Ishikawa (cell line): Measurements from ENCODE around the gene ANKRD52.
A peak's percentile ranks its signal among the peaks of the same experiment; 100 is the strongest.

ENCODE experiments used
- CEBPB ChIP-seq: IDR thresholded peaks from 2 replicates; pipeline ENCODE4 v1.6.1; 2012
- CREB1 ChIP-seq: IDR thresholded peaks from 2 replicates; pipeline ENCODE4 v1.6.1; 2012; ENCODE audit warnings: low read depth
- EGR1 ChIP-seq: IDR thresholded peaks from 2 replicates; pipeline ENCODE4 v1.6.1; 2012
- EP300 ChIP-seq: IDR thresholded peaks from 2 replicates; pipeline ENCODE4 v1.6.1; 2012; ENCODE audit warnings: borderline replicate concordance
- FOXM1 ChIP-seq: IDR thresholded peaks from 2 replicates; pipeline ENCODE4 v1.6.1; 2012; ENCODE audit warnings: low read depth, borderline replicate concordance
- MAX ChIP-seq: IDR thresholded peaks from 2 replicates; pipeline ENCODE4 v1.6.1; 2012
- NFIC ChIP-seq: IDR thresholded peaks from 2 replicates; pipeline ENCODE4 v1.6.1; 2012
- RAD21 ChIP-seq: IDR thresholded peaks from 2 replicates; pipeline ENCODE4 v1.6.1; 2012; ENCODE audit warnings: low read depth
- REST ChIP-seq: IDR thresholded peaks from 2 replicates; pipeline ENCODE4 v1.6.1; 2012; ENCODE audit warnings: low read depth, mild to moderate bottlenecking
- TAF1 ChIP-seq: IDR thresholded peaks from 2 replicates; pipeline ENCODE4 v1.6.1; 2012; ENCODE audit warnings: low read depth, mild to moderate bottlenecking
- TCF12 ChIP-seq: IDR thresholded peaks from 2 replicates; pipeline ENCODE4 v1.6.1; 2012; ENCODE audit warnings: low read depth
- TEAD4 ChIP-seq: IDR thresholded peaks from 2 replicates; pipeline ENCODE4 v1.6.1; 2012
- USF1 ChIP-seq: IDR thresholded peaks from 2 replicates; pipeline ENCODE4 v1.6.1; 2012
- YY1 ChIP-seq: IDR thresholded peaks from 2 replicates; pipeline ENCODE4 v1.6.1; 2012; ENCODE audit warnings: low read depth
- ZBTB7A ChIP-seq: IDR thresholded peaks from 2 replicates; pipeline ENCODE4 v1.6.1; 2012; ENCODE audit warnings: low read depth

Gene ANKRD52

GRCh38 chr12:56300644-56301464 lies 42.7 kb upstream of the ANKRD52 start:
- TF ChIP-seq TCF12: no peak
- peak; percentile 36; the same call in 1 of the 2 replicates for TF ChIP-seq TEAD4
- TF ChIP-seq YY1: peak; percentile 77

GRCh38 chr12:56299853-56300643 lies 41.9 kb upstream of the ANKRD52 start, which contains the start of gene CS:
CS (minus strand) TSS chr12:56300330; CDS start chr12:56300201, 129 bp downstream.
- TF ChIP-seq TCF12 (peak; percentile 46; the same call in 1 of the 2 replicates), USF1 (peak; percentile 66), CREB1 (peak; percentile 63; the same call in 1 of the 2 replicates), REST (peak; percentile 28; the same call in 1 of the 2 replicates), RAD21 (no peak), YY1 (no peak), EGR1 (peak; percentile 67), FOXM1 (no peak; the same call in 1 of the 2 replicates), TEAD4 (peak; percentile 53), MAX (peak; percentile 99), ZBTB7A (peak; percentile 89), EP300 (peak; percentile 64), NFIC (peak; percentile 100), CEBPB (no peak; the same call in 1 of the 2 replicates), TAF1 (peak; percentile 91)

GRCh38 chr12:56299308-56299852 lies 41.2 kb upstream of the ANKRD52 start:
- no peak for TF ChIP-seq NFIC
- TF ChIP-seq USF1: peak; percentile 83
- no peak for TF ChIP-seq YY1

- TF ChIP-seq TAF1 (no peak), ZBTB7A (no peak), MAX (no peak), EGR1 (no peak), REST (no peak)
Measured at GRCh38 chr12:56298828-56299227, 40.6 kb upstream of the ANKRD52 start.

- TF ChIP-seq ZBTB7A: no peak
- TF ChIP-seq MAX: no peak
- no peak for TF ChIP-seq RAD21
- TF ChIP-seq USF1: no peak
- TF ChIP-seq TEAD4: no peak
- TF ChIP-seq EGR1: no peak
- no peak for TF ChIP-seq FOXM1
- TF ChIP-seq YY1: no peak
- no peak for TF ChIP-seq TCF12
- no peak for TF ChIP-seq REST
- TF ChIP-seq NFIC: no peak
- no peak for TF ChIP-seq TAF1
- no peak for TF ChIP-seq EP300
Measured at GRCh38 chr12:56297400-56297799, 39.2 kb upstream of the ANKRD52 start.
